GM18951 (cell line): ENCODE measurements around the gene AHNAK2.

Experiments
- POLR2A ChIP-seq: IDR thresholded peaks from 4 replicates; pipeline ENCODE4 v1.6.1; 2011; ENCODE audit warnings: mild to moderate bottlenecking; ENCODE audit not compliant: insufficient read length, insufficient read depth; ENCODE audit errors: extremely low read depth
- in situ Hi-C: fragments of 300-500 bp; cut with MboI; formaldehyde crosslinking; loops from one replicate; pipeline ENCODE4 v1.12.0; 2022; ENCODE audit warnings: low sequenced_read_pairs, mixed read lengths, inconsistent platforms; ENCODE audit not compliant: unreplicated experiment

Gene AHNAK2

DNA sequence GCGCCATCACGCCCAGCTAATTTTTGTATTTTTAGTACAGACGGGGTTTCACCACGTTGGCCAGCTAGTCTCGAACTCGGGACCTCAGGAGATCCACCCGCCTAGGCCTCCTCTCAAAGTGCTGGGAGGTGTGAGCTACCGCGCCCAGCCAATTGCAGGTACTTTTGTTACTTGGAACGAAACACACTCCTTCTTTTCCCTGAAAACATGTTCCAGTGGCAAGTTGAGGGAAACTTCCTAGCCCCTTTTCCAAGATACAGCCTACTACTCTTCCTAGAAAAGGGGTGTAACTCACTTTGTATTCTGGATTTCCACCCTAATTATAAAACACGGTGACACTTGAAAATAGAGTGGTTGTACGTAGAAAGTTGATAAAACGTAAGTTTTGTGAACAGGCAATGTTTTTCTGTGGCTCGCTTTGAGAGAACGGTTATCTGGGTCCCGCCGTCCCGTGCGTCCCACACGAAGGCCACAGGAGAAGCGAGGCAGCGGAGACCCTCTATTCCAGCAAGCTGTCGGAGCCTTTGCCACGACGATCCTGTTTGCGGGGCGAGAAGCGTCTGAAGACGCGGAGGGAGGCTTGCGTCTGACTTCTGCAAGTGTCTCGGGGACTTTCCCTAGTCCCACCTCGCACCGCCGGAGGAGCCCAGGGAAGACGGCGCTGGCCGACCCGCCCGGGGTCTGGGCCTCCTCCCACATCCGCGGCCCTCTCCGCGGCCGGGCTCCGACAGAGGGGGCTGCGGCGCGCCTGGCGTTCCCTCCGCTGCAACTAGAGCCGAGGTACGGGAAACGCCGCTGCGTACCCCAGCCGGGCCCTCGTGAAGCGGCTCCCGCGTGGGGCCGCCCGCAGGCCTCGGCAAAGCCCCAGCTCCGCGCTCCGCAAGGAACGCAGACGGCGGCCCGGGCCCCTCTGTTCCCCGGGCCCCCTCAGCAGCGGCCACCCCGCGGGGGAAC is 42.0 kb upstream of the AHNAK2 start:
- in situ Hi-C loops: no loop called here
- TF ChIP-seq POLR2A: no peak

GRCh38 chr14:105018414-105018813 is 40.2 kb upstream of the AHNAK2 start:
- in situ Hi-C loops: no loop called here
- TF ChIP-seq POLR2A: no peak

DNA sequence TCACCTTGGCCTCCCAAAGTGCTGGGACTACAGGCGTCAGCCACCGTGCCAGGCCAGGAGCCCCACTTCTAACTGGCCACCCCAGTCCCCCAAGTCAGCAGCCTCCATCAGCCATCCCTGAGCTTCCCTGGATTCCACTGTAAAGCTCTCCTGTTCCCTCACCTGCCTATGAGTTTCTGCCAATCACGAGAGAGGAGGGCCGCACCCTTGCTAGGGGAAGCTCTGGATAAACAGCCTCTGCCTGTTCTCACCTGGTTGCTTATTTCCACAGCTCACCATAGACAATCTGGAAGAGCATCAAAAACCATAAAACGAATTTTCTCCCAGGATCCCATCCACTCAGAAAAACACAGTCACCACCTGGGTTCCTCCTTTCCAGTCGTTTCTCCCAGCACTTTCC is 37.7 kb upstream of the AHNAK2 start:
- in situ Hi-C loops: no loop called here

DNA sequence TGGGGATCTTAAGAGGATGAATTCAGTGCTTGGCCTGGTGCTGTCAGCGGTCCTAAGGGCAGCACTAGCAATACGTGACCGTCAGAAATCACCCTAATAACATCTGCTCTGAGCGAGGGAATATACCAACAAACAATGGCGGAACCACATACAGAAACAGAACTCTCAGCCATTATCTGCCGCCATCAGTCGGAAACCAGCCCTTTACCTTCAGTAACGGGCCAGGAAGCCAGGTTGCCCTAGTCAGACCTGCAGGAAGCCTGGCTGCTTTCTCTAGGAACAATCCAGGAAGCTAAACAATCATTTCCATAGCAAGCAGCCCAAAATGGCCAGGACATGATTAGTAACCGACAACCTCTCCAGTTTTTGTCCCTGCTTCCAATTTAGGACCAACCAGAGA is 37.1 kb upstream of the AHNAK2 start:
- in situ Hi-C loops: no loop called here
- TF ChIP-seq POLR2A: no peak

More for the DNA sequence above, 37.7 kb upstream of the AHNAK2 start:
- no peak for TF ChIP-seq POLR2A

GRCh38 chr14:105014631-105015030 is 36.5 kb upstream of the AHNAK2 start:
- TF ChIP-seq POLR2A: no peak
- in situ Hi-C loops: no loop called here

DNA sequence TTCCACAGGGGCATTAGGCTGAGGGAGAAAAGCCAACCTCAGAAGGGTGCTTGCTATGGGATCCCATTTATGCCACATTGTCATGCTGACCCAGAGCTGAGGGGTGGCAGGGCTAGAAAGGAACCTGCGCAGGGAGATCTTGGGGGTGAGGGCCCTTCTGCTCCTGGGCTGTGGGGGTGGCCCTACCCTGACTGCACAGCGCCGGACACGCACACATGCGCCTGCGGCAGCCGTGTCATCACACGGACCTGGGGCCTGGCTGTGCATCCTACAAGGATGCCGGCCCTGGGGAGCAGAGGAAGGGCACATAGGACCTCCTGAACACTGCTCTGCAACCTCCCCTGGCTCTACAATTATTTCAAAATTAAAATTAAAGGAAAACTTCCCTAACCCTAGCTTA is 35.9 kb upstream of the AHNAK2 start:
- no peak for TF ChIP-seq POLR2A
- in situ Hi-C loops: no loop called here

DNA sequence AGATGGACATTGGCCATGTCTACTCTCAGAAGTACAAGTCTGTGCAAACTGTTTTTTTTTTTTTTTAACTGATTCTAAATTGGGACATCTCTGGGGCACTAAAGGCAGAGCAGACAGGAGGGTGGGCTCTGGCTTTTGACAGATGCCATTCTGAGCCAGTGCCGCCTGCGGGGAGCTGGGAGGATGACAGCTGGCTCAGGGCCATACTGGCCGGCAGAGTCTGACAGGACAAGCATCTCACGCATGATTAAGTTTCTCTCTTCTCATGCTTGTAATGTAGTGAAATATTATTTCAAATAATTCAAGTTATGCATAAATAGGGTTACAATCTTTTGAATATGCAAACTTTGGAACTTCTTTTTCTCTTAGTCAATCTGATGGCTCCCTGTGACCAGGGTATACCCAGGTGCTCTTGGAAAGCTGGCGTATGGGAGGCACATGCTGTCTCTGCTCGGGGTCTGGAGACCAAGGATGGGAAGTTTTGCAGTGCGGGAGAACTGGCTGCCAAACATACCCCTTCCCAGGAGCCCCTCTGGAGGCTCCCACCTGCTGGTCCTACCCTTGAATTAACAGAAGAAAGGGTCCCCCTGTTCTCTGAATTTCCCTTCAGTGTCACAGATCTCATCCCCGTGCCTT is 35.1 kb upstream of the AHNAK2 start:
- in situ Hi-C loops: no loop called here
- TF ChIP-seq POLR2A: no peak

DNA sequence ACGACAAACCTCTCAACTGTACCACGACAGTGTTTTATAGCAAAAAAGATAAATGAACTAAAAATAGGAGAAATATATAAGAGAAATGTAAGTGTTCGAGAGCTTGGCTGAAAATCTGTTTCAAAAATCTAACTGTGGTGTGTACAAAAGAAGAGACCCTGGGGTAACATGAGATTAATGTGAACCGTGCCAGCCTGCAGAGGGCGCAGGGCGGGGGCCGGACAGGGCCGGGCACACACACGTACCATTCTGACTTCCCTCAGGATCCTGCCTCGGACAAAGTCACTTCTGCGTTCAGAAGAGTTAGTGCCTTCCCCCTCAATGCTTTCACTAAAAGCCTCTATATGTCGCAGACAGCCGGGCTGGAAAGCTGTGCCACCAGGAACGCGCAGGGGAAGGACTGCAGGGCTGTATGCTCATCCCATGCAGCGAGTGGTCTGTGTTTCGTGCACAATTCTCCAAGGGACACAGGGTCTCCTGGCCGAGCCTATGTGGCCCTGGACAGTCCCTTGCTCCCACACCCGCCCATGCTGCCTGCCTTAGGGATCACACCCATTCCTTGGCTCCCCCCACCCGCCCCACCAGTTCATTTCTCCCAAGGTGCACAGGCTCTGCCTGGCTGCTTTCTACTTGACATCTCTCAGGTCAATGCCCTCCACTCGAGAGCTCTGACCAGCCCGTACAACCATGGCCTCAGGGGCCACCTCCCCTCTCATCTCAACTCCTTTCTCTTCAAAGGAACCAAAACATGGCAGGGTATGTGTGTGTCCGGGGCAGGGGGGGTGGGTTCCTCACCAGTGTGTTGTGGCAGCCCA is 34.2 kb upstream of the AHNAK2 start:
- in situ Hi-C loops: no loop called here
- TF ChIP-seq POLR2A: peak; percentile 25

DNA sequence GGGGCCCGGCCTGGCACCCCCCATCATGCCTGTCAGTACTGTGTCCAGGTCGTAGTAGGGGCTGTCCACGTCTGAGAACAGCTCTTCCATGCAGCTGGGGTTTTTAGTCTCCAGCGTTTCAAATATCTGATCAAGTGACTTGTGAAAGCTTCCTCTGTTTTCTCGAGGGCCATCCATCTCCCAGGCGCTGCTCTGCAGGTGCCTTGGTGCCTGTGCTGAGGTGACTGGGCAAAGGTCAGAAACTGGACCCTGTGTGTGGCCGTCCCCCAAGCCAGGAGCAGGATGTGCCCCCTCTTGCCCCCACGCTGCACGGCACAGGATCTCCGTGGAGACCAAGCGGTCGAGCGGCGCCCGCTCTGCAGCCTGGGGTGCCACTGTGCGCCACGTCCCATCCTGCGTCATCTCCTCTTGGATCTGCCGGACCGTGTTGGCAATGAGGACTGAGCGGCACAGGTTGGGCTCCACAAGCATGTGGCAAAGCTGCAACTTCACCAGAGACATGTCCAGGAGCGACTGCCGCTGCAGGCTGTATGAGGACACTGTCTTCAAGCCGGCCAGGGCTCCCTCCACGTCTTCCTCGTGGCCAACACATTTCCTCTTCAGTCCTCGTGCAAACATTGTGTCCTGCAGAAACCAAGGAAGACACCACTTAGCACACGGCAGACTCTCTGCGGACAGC is 33.3 kb upstream of the AHNAK2 start:
- in situ Hi-C loops: no loop called here

DNA sequence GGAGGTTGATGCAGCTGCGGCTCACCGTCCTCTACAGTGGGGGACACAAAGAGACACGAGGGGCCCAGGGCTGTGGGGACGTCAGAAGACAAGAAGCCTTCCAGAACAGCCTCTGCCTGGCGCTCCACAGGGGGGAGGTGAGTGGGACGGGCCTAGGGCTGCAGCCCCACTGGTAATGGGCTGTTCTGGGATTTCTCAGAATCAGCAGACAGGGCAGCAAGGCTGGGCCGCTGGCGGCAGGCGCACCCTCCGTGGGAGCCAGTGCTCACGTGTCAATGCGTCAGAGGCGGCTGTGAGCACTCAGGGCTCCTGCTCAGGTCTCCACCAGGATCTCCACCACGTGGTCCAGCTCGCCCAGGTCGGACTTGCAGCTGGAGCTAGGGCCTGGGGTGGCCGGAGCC is 32.7 kb upstream of the AHNAK2 start:
- in situ Hi-C loops: no loop called here
- no peak for TF ChIP-seq POLR2A

More for the DNA sequence above, 33.3 kb upstream of the AHNAK2 start:
- TF ChIP-seq POLR2A: no peak

- in situ Hi-C loops: no loop called here
- TF ChIP-seq POLR2A: no peak
These were observed 31.9 kb upstream of the AHNAK2 start for GRCh38 chr14:105010106-105010505.

DNA sequence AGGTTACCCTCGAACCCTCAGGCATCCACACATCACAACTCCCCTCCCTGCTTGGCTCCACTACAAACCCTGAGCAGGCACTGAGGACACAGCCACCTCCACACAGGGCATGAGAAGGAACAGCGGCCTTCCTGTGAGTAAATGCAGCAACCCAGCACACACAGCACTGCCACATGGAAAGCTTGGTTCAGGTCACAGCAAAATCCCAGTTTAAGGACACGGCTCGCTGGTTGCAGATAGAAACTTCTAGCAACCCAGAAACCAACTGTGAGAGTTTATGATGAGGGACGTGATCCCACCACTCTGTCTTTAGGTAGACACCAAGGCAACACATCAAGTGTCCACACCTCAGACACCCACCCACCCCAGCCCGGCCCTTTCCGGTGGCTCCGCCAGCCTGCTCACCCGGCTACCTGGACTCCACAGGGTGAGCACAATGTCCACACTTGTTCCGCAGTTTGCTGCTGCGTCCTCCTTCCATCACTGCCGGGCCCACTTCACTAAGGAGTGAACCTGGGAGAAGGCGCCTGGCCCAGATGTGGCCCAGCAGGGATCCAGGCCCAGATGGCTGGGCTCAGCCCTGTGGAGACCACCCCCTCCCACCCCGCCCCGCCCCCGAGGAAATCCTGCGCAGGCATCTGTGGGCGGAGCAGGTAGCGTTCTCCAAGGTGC is 29.6 kb upstream of the AHNAK2 start:
- in situ Hi-C loops: no loop called here
- peak; percentile 16 for TF ChIP-seq POLR2A
